ENCODE data around the gene NAB1.

NAB1 gene

GRCh38 chr2:190646780-190647522 lies 1.9 kb upstream of the NAB1 start:
- TF ChIP-seq CTCF (IDR thresholded peaks at IDR 0.05; ENCODE audit: insufficient read depth, low read depth, low read length, missing control alignments): no peak
- H3K4me3 ChIP-seq (ENCODE audit: low read depth, low read length): no peak overlapping the region
- no peak for DNase-seq (ENCODE audit: low read depth)

GRCh38 chr2:190648289-190649034 lies 421 bp upstream of the NAB1 start:
- DNase-seq (ENCODE audit: low read depth): peak; percentile 88
- H3K4me3 ChIP-seq (ENCODE audit: low read depth, low read length): peak overlapping the region; percentile 83
- no peak for TF ChIP-seq CTCF (IDR thresholded peaks at IDR 0.05; ENCODE audit: insufficient read depth, low read depth, low read length, missing control alignments)

- peak; percentile 31 for DNase-seq (ENCODE audit: low read depth)
- peak overlapping the region; percentile 88 for H3K4me3 ChIP-seq (ENCODE audit: low read depth, low read length)
- no peak for TF ChIP-seq CTCF (IDR thresholded peaks at IDR 0.05; ENCODE audit: insufficient read depth, low read depth, low read length, missing control alignments)
These were observed 1.0 kb downstream of the NAB1 start for GRCh38 chr2:190649798-190650390.

GRCh38 chr2:190651413-190651812 lies 2.5 kb downstream of the NAB1 start:
- peak overlapping the region; percentile 88 for H3K4me3 ChIP-seq (ENCODE audit: low read depth, low read length)
- DNase-seq (ENCODE audit: low read depth): no peak
- no peak for TF ChIP-seq CTCF (IDR thresholded peaks at IDR 0.05; ENCODE audit: insufficient read depth, low read depth, low read length, missing control alignments)

GRCh38 chr2:190653231-190653630 lies 4.3 kb downstream of the NAB1 start:
- no peak overlapping the region for H3K4me3 ChIP-seq (ENCODE audit: low read depth, low read length)
- TF ChIP-seq CTCF (IDR thresholded peaks at IDR 0.05; ENCODE audit: insufficient read depth, low read depth, low read length, missing control alignments): no peak
- DNase-seq (ENCODE audit: low read depth): no peak

- H3K4me3 ChIP-seq (ENCODE audit: low read depth, low read length): no peak overlapping the region
- TF ChIP-seq CTCF (IDR thresholded peaks at IDR 0.05; ENCODE audit: insufficient read depth, low read depth, low read length, missing control alignments): no peak
- no peak for DNase-seq (ENCODE audit: low read depth)
These were observed 5.0 kb downstream of the NAB1 start for GRCh38 chr2:190653931-190654330.

Data from GM12865 (cell line).